Adrenal gland (tissue), 12 donors: Measurements from ENCODE around the gene GABRA4. TPM values are rescaled to one million over a fixed set of nuclear protein-coding genes. Genes with fewer than 3 reads are reported as not detected.

Experiments used
- DNase-seq, 7 donors: peaks; one replicate each; pipeline ENCODE4 v3.0.0-alpha.2; 2019 to 2020
- H3K27ac ChIP-seq, 5 donors: fragments of 200-600 bp; sonication (generic) in 4 of 5; 1 replicate in 3 of 5; 2 replicates in 2 of 5; pipeline versions ENCODE4 v1.5.1 to v1.8.0; 2016 to 2020; ENCODE audit warnings: mild to moderate bottlenecking in 1 of 5
- H3K27me3 ChIP-seq: fragments of 200-600 bp; 2 replicates; pipeline ENCODE4 v1.8.0; 2021
- H3K36me3 ChIP-seq, 2 donors: fragments of 200-600 bp; replicated peaks in 1 of 2; 1 replicate in 1 of 2; 2 replicates in 1 of 2; pipeline versions ENCODE4 v1.5.1 to v1.8.0; 2018 to 2022
- H3K4me1 ChIP-seq, 2 donors: fragments of 200-600 bp; replicated peaks in 1 of 2; 1 replicate in 1 of 2; 2 replicates in 1 of 2; pipeline versions ENCODE4 v1.5.1 to v1.8.0; 2018 to 2021
- H3K4me3 ChIP-seq, 4 donors: fragments of 200-600 bp; sonication (generic) in 3 of 4; one replicate each; pipeline ENCODE4 v1.5.1; 2016 to 2018
- H3K9me3 ChIP-seq, 3 donors: fragments of 200-600 bp; sonication (generic) in 1 of 3; replicated peaks in 1 of 3; 1 replicate in 2 of 3; 2 replicates in 1 of 3; pipeline versions ENCODE4 v1.5.1 to v1.8.0; 2016 to 2021
- POLR2A ChIP-seq, 2 donors: fragments of 450-650 bp; IDR thresholded peaks; one replicate each; pipeline ENCODE4 v1.6.1; 2017; ENCODE audit warnings: antibody characterized with exemption in 2 of 2, mild to moderate bottlenecking in 2 of 2, moderate library complexity in 1 of 2
- WGBS, 4 donors: extraction: QIAGEN DNeasy Blood & Tissue Kit in 2 of 4; methylation state at CpG; one replicate each; pipeline versions ENCODE4 v1.1.5 to v1.1.7; 2013 to 2017; 5-methylcytosine and 5-hydroxymethylcytosine counted together
- intact Hi-C, 2 donors: fragments of 100-400 bp; cut with DNase I; formaldehyde crosslinking; loops; one replicate each; pipeline versions ENCODE4 v1.14.1 to v1.15.0; 2022 to 2023
- polyA plus RNA-seq, 3 donors: library from polyadenylated mRNA; stranded (reverse); fragments of 200-250 nt in 2 of 3; fragments of 350-450 nt in 1 of 3; fragmentation: Illumina TruSeq in 1 of 3; extraction: RNeasy Lipid Tissue Mini Kit (QIAGEN cat#74804) in 1 of 3; gene quantifications; one replicate each; pipeline ENCODE4 v1.2.3, GENCODE V29; 2013 to 2014
- total RNA-seq, 9 donors: library from RNA; depleted of rRNA in 4 of 9; stranded (reverse); fragments of >200 nt in 4 of 9; fragments of 120-200 nt in 1 of 9; fragmentation: NEBNext Ultra II Directional in 1 of 9; extraction: Animal tissue kit (Norgen Biotek cat#: 25700) in 1 of 9; gene quantifications; one replicate each; pipeline versions ENCODE4 v1.1.0 to v1.2.4, GENCODE V29; 2013 to 2023
- TF ChIP-seq, protein P1 (sequence below), 6 experiments: fragments of 450-650 bp in 4 of 6; fragments of 200-600 bp in 2 of 6; sonication (generic) in 1 of 6; IDR thresholded peaks; 1 replicate in 5 of 6; 2 replicates in 1 of 6; pipeline versions ENCODE4 v1.5.1 to v1.8.0; 2016 to 2021; ENCODE audit warnings: antibody characterized with exemption in 6 of 6, mild to moderate bottlenecking in 2 of 6, moderate library complexity in 1 of 6
- donor health status: healthy with polysubstance abuse.
- donor health status: Bipolar disorder and iron deficiency.
- donor health status: DM: yes; HTN: yes; CAD: no.
- donor health status: DM: no; HTN: no; CAD: no.
- donor health status: DM: no; HTN: no; CAD: no.
- donor health status: DM: yes; HTN: yes; CAD: no.

The GABRA4 gene
- total and polyA plus RNA-seq, 12 donors = under 0.01 to 0.14 TPM; not detected in 10

DNA sequence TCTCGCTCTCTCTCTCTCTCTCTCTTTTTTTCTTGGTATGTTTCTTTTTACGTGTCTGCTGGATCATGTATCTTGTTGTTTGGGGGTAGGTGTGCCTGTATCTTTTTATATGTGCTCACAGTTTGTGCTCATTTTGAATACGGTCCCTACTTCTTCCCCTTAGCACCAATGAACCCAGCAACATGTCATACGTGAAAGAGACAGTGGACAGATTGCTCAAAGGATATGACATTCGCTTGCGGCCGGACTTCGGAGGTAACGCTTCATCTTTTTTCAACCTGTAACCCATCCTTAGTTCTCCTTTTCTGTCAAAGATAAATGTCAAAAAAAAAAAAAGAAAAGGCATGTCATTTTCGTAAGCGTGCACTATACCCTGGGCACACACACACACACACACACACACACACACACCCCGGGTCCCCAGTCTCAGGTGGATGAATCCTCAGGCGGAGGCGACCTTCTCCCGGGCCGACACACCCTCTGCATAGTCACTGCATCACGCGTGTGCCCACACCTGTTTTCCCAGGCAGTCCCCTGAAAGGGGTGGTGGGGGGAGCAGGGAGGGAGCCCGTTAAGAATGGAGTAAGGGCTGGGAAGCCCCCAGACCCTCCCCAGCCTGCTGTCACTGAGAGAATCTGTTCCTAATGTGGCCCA, 38.5 kb upstream of the GABRA4 start:
- intact Hi-C loops = no loop called here
- Histone ChIP-seq H3K27ac (no peak overlapping the region), H3K4me3 (peak overlapping the region in 1 of 4 donors; percentile 44), H3K4me1 (no peaks in the 10 kb centered on the region), H3K36me3 (no peaks in the 10 kb centered on the region), H3K27me3 (peaks cover 9% of the 10 kb centered on the region), H3K9me3 (no peaks in the 10 kb centered on the region)
- no peak for TF ChIP-seq POLR2A (IDR thresholded peaks at IDR 0.05)
- TF ChIP-seq, protein P1, sequence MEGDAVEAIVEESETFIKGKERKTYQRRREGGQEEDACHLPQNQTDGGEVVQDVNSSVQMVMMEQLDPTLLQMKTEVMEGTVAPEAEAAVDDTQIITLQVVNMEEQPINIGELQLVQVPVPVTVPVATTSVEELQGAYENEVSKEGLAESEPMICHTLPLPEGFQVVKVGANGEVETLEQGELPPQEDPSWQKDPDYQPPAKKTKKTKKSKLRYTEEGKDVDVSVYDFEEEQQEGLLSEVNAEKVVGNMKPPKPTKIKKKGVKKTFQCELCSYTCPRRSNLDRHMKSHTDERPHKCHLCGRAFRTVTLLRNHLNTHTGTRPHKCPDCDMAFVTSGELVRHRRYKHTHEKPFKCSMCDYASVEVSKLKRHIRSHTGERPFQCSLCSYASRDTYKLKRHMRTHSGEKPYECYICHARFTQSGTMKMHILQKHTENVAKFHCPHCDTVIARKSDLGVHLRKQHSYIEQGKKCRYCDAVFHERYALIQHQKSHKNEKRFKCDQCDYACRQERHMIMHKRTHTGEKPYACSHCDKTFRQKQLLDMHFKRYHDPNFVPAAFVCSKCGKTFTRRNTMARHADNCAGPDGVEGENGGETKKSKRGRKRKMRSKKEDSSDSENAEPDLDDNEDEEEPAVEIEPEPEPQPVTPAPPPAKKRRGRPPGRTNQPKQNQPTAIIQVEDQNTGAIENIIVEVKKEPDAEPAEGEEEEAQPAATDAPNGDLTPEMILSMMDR (IDR thresholded peaks at IDR 0.05) = no peak
- peak in 1 of 7 donors; percentile 13 for DNase-seq
- WGBS, 4 donors = 0 to 2% (median 1%) methylated on average over 10 to 19 of the region's 19 CpGs

DNA sequence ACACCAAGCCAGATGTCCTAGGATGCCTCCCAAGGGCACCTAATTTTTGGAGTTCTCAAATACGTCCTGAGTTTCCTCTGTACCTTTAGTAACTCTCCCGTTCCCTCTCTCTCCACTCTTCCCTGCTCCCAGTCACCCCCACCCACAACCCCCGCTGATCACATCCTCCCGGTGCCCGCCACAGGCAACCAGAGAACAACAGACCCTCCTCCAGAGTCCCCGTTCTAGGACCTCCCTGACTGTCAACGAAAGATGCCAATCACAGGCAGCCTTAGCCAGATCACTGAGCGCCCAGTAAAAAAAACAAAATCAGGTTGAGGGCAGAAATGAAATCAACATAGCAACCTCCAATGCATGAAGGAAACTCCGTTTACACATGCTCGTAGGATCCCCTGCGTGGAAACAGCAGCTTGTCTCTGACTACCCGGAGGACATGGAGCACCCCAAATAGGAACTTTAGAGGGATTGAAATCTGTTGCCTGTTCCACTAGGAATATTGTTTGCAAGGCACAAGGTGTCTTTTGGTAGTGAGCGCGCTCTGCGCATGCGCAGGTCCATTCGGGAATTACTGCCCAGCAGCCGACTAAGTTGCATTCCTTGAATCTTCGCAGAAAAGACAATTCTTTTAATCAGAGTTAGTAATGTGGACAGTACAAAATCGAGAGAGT, 37.8 kb upstream of the GABRA4 start, which contains the start of gene GABRB1:
TSS of gene GABRB1 (plus strand) at position 557 of the 668 bp plus-strand sequence.
- peak within 1 kb of the TSS in 1 of 4 donors; percentile 44 for H3K4me3 ChIP-seq
- no peak within 1 kb of the TSS for H3K27ac ChIP-seq
- peaks cover 9% of the 10 kb centered on the region for H3K27me3 ChIP-seq
- 2 to 6% (median 4%) methylated on average over 19 to 20 of the region's 20 CpGs for WGBS, 4 donors
- TF ChIP-seq, protein P1 (IDR thresholded peaks at IDR 0.05) = no peak
- no peak for TF ChIP-seq POLR2A (IDR thresholded peaks at IDR 0.05)
- H3K36me3 ChIP-seq = no peaks in the 10 kb centered on the region
- no peaks in the 10 kb centered on the region for H3K4me1 ChIP-seq
- H3K9me3 ChIP-seq = no peaks in the 10 kb centered on the region
- DNase-seq = peak in 6 of 7 donors; percentile 24 to 58 (median 37)
- intact Hi-C loops = no loop called here

DNA sequence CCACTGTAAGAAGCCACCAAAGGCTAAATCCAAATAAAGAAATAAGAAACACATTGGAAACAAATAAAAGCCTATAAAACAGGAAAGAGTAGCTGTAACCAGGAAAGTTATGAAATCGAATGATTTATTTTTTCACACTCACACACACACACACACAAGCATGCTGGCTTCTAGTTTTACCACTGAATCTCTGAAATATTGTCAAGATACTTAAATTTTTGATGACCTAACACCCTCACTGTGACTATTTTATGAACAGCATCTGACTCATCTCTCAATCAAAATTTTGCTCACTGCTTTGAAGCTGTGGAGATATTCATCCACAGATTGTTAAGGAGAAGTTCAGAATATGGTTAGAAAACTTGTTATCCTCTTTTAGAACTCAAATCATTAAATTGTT, 24.1 kb upstream of the GABRA4 start:
- Histone ChIP-seq H3K4me1 (no peaks in the 10 kb centered on the region), H3K27me3 (no peaks in the 10 kb centered on the region), H3K4me3 (no peak overlapping the region), H3K27ac (no peak overlapping the region), H3K9me3 (no peaks in the 10 kb centered on the region), H3K36me3 (no peaks in the 10 kb centered on the region)
- 68 to 77% (median 75%) methylated on average over 1 of the region's 1 CpG for WGBS, 4 donors
- DNase-seq = no peak
- intact Hi-C loops = no loop called here
- TF ChIP-seq POLR2A (IDR thresholded peaks at IDR 0.05) = no peak
- TF ChIP-seq, protein P1 (IDR thresholded peaks at IDR 0.05) = no peak

DNA sequence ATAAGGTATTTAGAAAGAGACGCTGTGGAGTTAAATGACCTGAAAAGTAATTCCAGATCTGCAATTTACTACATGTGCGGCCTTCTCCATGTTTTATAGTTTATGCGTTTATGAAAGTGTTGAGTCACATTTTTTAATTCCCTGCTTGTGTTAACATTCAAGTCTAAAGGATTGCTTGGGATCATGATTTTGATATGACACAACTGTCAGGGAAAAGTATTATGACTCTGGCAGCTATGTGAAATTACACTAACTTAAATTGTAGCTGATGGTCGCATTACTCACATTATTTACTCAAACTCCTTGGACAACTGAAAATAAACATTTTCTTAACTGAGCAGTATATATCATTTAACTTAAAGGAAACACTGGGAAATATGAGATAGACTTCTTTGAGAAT, 23.7 kb upstream of the GABRA4 start:
- H3K36me3 ChIP-seq = no peaks in the 10 kb centered on the region
- 76 to 81% (median 78%) methylated on average over 4 of the region's 4 CpGs for WGBS, 4 donors
- no peak overlapping the region for H3K4me3 ChIP-seq
- H3K9me3 ChIP-seq = no peaks in the 10 kb centered on the region
- TF ChIP-seq, protein P1 (IDR thresholded peaks at IDR 0.05) = no peak
- no peak for TF ChIP-seq POLR2A (IDR thresholded peaks at IDR 0.05)
- no peak overlapping the region for H3K27ac ChIP-seq
- H3K27me3 ChIP-seq = no peaks in the 10 kb centered on the region
- no peak for DNase-seq
- intact Hi-C loops = no loop called here
- H3K4me1 ChIP-seq = no peaks in the 10 kb centered on the region
